ENCODE results near the gene WDR64.

DNA sequence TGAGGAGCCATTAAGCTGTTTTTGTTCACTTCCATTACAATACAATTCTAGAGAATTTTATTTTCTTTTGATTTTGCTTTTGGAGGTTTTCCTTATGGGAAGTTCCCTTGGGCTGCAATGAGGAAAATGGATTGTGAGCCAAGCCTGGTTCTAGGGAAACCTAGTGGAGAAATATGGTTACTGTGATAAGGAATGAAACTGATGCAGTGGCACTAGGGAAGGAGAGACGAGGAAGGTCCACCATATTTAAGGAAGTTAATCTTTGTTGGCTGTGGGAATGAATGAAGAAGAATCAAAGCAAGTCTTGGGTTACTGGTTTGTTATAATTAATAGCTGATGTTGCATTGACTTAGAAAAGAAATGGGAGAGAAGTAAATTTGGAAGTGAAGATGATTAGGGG lies 40.3 kb upstream of the WDR64 start:
- TF ChIP-seq, protein P1, sequence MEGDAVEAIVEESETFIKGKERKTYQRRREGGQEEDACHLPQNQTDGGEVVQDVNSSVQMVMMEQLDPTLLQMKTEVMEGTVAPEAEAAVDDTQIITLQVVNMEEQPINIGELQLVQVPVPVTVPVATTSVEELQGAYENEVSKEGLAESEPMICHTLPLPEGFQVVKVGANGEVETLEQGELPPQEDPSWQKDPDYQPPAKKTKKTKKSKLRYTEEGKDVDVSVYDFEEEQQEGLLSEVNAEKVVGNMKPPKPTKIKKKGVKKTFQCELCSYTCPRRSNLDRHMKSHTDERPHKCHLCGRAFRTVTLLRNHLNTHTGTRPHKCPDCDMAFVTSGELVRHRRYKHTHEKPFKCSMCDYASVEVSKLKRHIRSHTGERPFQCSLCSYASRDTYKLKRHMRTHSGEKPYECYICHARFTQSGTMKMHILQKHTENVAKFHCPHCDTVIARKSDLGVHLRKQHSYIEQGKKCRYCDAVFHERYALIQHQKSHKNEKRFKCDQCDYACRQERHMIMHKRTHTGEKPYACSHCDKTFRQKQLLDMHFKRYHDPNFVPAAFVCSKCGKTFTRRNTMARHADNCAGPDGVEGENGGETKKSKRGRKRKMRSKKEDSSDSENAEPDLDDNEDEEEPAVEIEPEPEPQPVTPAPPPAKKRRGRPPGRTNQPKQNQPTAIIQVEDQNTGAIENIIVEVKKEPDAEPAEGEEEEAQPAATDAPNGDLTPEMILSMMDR (IDR thresholded peaks at IDR 0.05; ENCODE audit: borderline replicate concordance, extremely low read depth, low read length, poor library complexity, severe bottlenecking): no peak
- TF ChIP-seq EZH2 (IDR thresholded peaks at IDR 0.05; ENCODE audit: borderline replicate concordance, low read depth, low read length, severe bottlenecking): no peak
